C4-2B (cell line): ENCODE results near the gene C2CD3.
A peak's percentile ranks its signal among the peaks of the same experiment; 100 is the strongest.
"Not testable (repeated sequence)": the region's sequence is repeated elsewhere in the genome, so short reads cannot be mapped to it uniquely, and the experiment has no call there.

Experiments used
- H3K27ac ChIP-seq: fragments of 450-650 bp; 2 replicates; pipeline ENCODE4 v1.5.1; 2017
- ZFX ChIP-seq: fragments of 450-650 bp; IDR thresholded peaks from 2 replicates; pipeline ENCODE4 v1.6.1; 2017
- TF ChIP-seq, protein P1 (sequence below): fragments of 450-650 bp; conservative IDR thresholded peaks from 2 replicates; pipeline ENCODE4 v1.5.1; 2017; ENCODE audit warnings: mild to moderate bottlenecking

C2CD3 gene

DNA sequence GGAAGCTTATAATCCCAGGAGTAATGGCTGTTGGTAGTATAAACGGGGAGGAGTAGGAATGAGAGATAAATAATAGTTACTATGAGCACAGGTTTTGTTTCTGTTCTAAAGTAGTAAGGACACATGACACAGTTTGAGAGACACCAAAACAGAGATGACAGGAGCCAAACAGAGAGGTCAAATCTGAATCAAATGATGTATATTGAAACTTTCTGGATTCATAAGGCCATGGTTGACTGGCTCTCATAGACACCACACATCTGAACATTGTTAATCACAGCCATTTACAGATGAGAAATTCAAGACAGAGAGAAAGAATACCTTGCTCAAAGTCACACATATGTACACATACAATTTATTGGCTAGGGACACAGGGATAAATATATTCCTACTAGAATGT is 98.5 kb downstream of the C2CD3 start:
- no peak for TF ChIP-seq ZFX
- TF ChIP-seq, protein P1, sequence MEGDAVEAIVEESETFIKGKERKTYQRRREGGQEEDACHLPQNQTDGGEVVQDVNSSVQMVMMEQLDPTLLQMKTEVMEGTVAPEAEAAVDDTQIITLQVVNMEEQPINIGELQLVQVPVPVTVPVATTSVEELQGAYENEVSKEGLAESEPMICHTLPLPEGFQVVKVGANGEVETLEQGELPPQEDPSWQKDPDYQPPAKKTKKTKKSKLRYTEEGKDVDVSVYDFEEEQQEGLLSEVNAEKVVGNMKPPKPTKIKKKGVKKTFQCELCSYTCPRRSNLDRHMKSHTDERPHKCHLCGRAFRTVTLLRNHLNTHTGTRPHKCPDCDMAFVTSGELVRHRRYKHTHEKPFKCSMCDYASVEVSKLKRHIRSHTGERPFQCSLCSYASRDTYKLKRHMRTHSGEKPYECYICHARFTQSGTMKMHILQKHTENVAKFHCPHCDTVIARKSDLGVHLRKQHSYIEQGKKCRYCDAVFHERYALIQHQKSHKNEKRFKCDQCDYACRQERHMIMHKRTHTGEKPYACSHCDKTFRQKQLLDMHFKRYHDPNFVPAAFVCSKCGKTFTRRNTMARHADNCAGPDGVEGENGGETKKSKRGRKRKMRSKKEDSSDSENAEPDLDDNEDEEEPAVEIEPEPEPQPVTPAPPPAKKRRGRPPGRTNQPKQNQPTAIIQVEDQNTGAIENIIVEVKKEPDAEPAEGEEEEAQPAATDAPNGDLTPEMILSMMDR: no peak
- no peak overlapping the region for H3K27ac ChIP-seq

- peak overlapping the region; percentile 73; the same call in 1 of the 2 replicates for H3K27ac ChIP-seq
- TF ChIP-seq ZFX: no peak
- TF ChIP-seq, protein P1: no peak
Measured at GRCh38 chr11:74070723-74071492, 99.9 kb downstream of the C2CD3 start.

DNA sequence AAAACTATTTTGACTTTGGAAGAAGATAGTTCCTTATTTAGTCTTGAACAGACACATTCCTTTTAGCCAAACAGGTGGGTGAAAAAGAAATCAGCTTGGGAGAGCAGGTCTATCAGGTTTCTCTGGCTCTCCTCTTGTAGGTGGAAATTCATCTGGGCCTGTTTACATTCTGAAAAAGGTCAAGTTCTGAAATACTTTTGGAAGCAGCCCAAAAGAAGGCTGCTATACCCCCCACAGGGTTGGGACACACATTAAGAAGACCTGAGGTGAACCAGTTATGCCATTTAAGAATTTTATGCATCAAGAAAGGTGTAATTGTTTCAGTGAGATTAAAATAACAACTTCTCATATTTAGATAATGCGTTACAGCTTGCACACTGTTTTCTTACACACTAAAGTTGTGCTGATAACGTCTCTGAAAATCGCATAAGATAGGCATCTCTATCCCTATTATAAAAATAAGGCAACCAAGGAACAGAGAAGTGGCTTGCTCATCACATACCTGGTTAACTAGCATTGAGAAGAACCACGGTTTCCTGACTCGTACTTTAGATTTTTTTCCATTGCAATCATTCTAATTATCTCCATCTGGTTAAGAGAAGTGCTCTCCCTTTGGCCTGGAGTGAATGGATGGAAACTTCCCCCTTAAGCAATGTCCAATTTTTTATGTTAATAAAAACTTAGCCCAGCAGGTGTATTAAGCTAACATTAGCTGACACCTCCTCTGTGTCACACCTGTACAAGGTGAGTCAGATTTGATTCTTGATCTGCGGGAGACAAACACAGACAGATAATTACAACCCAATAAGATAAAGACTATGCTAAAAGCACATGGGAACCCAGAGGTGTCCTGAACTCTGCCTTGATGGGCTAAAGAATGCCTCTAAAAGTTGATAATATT is 101.4 kb downstream of the C2CD3 start:
- H3K27ac ChIP-seq: peak overlapping the region; percentile 89
- TF ChIP-seq, protein P1: no peak
- TF ChIP-seq ZFX: no peak

GRCh38 chr11:74066663-74067062 is 104.1 kb downstream of the C2CD3 start:
- not testable (repeated sequence) for H3K27ac ChIP-seq

DNA sequence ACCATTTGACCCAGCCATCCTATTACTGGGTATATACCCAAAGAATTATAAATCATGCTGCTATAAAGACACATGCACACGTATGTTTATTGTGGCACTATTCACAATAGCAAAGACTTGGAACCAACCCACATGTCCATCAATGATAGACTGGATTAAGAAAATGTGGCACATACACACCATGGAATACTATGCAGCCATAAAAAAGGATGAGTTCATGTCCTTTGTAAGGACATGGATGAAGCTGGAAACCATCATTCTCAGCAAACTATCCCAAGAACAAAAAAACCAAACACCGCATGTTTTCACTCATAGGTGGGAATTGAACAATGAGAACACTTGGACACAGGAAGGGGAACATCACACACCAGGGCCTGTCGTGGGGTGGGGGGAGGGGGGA is 105.3 kb downstream of the C2CD3 start:
- not testable (repeated sequence) for H3K27ac ChIP-seq

DNA sequence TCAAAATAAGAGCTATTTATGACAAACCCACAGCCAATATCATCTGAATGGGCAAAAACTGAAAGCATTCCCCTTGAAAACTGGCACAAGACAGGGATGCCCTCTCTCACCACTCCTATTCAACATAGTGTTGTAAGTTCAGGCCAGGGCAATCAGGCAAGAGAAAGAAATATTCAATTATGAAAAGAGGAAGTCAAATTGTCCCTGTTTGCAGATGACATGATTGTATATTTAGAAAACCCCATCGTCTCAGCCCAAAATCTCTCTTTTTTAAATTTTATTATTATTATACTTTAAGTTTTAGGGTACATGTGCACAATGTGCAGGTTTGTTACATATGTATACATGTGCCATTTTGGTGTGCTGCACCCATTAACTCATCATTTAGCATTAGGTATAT is 107.2 kb downstream of the C2CD3 start:
- H3K27ac ChIP-seq: not testable (repeated sequence)

GRCh38 chr11:74061599-74061998 is 109.2 kb downstream of the C2CD3 start:
- H3K27ac ChIP-seq: not testable (repeated sequence)

- H3K27ac ChIP-seq: no peak overlapping the region
- no peak for TF ChIP-seq ZFX
- TF ChIP-seq, protein P1: no peak
Measured at GRCh38 chr11:74057249-74058151, 113.3 kb downstream of the C2CD3 start.

GRCh38 chr11:74055938-74056337 is 114.9 kb downstream of the C2CD3 start:
- TF ChIP-seq ZFX: no peak
- TF ChIP-seq, protein P1: no peak
- no peak overlapping the region for H3K27ac ChIP-seq
